Stimulated activated CD8-positive, alpha-beta memory T cell treated with anti-CD3 and anti-CD28 coated beads, Interleukin-15, amount 100 ng/mL, for 1 hour (primary cell): Measurements from ENCODE around the gene NUP42.
A peak's percentile ranks its signal among the peaks of the same experiment; 100 is the strongest.
"Not testable (repeated sequence)": the region's sequence is repeated elsewhere in the genome, so short reads cannot be mapped to it uniquely, and the experiment has no call there.

Source experiments
- DNase-seq: peaks from one replicate; pipeline ENCODE4 v3.0.0-alpha.2; 2020; ENCODE audit warnings: low read depth

The NUP42 gene

GRCh38 chr7:23181684-23182553 lies at the start of gene NUP42:
Gene NUP42, plus strand, starts transcription at chr7:23182048. Its CDS starts 38 bp downstream, at chr7:23182086.
- peak; percentile 92 for DNase-seq

GRCh38 chr7:23133797-23134196 lies 48.1 kb upstream of the NUP42 start:
- DNase-seq, result no peak

- no peak for DNase-seq
Measured at GRCh38 chr7:23135755-23136154, 46.1 kb upstream of the NUP42 start.

GRCh38 chr7:23136216-23136615 lies 45.6 kb upstream of the NUP42 start:
- DNase-seq, result no peak

- no peak for DNase-seq
Measured at GRCh38 chr7:23157679-23158078, 24.2 kb upstream of the NUP42 start.

- no peak for DNase-seq
Measured at GRCh38 chr7:23158546-23158945, 23.3 kb upstream of the NUP42 start.

GRCh38 chr7:23161482-23161881 lies 20.4 kb upstream of the NUP42 start:
- no peak for DNase-seq

- DNase-seq, result no peak
Measured at GRCh38 chr7:23164846-23165245, 17.0 kb upstream of the NUP42 start.

- no peak for DNase-seq
Measured at GRCh38 chr7:23165316-23165715, 16.5 kb upstream of the NUP42 start.

- no peak for DNase-seq
Measured at GRCh38 chr7:23167691-23168090, 14.2 kb upstream of the NUP42 start.

GRCh38 chr7:23168111-23168885 lies 13.6 kb upstream of the NUP42 start:
- no peak for DNase-seq

GRCh38 chr7:23175938-23176337 lies 5.9 kb upstream of the NUP42 start:
- no peak for DNase-seq

- DNase-seq, result no peak
Measured at GRCh38 chr7:23183279-23184012, 1.6 kb downstream of the NUP42 start.

- no peak for DNase-seq
Measured at GRCh38 chr7:23184291-23184690, 2.4 kb downstream of the NUP42 start.

GRCh38 chr7:23184709-23185359 lies 3.0 kb downstream of the NUP42 start:
- no peak for DNase-seq

GRCh38 chr7:23185980-23186379 lies 4.1 kb downstream of the NUP42 start:
- DNase-seq, result no peak

GRCh38 chr7:23191022-23191421 lies 9.2 kb downstream of the NUP42 start:
- no peak for DNase-seq

- not testable (repeated sequence) for DNase-seq
Measured at GRCh38 chr7:23193650-23194227, 11.9 kb downstream of the NUP42 start.

GRCh38 chr7:23196306-23196705 lies 14.5 kb downstream of the NUP42 start:
- no peak for DNase-seq

GRCh38 chr7:23197745-23198144 lies 15.9 kb downstream of the NUP42 start:
- DNase-seq, result not testable (repeated sequence)

GRCh38 chr7:23200331-23200730 lies 18.5 kb downstream of the NUP42 start:
- DNase-seq, result no peak

GRCh38 chr7:23204241-23204640 lies 22.4 kb downstream of the NUP42 start:
- DNase-seq, result no peak
